HepG2 (cell line): ENCODE measurements around the gene RPGRIP1. TPM values are rescaled to one million over a fixed set of nuclear protein-coding genes. Genes with fewer than 3 reads are reported as not detected.

Experiments
- AFF4 ChIP-seq: sonication (generic); formaldehyde crosslinking; IDR thresholded peaks from 2 replicates; pipeline ENCODE4 v1.4.0; 2020; ENCODE audit warnings: missing genetic modification reagents
- ARHGAP35 ChIP-seq: sonication (generic); formaldehyde crosslinking; IDR thresholded peaks from 2 replicates; pipeline ENCODE4 v1.9.0; 2022; ENCODE audit warnings: mild to moderate bottlenecking, inconsistent platforms, moderate library complexity, missing genetic modification reagents, borderline replicate concordance
- CREB1 ChIP-seq, 2 experiments: fragments of 450-650 bp in 1 of 2; IDR thresholded peaks; 2 replicates each; pipeline ENCODE4 v1.6.1; 2016 to 2017; ENCODE audit warnings: control low read depth in 1 of 2, mild to moderate bottlenecking in 1 of 2, missing compliant biosample characterization in 1 of 2, missing genetic modification characterization in 1 of 2
- GATAD1 ChIP-seq: IDR thresholded peaks from 2 replicates; pipeline ENCODE4 v1.6.1; 2016; ENCODE audit warnings: missing genetic modification reagents, missing compliant biosample characterization
- RAD21 ChIP-seq: fragments of 450-650 bp; formaldehyde crosslinking; IDR thresholded peaks from 2 replicates; pipeline ENCODE4 v1.5.0; 2020; ENCODE audit warnings: mild to moderate bottlenecking
- RBAK ChIP-seq: sonication (generic); formaldehyde crosslinking; IDR thresholded peaks from 2 replicates; pipeline ENCODE4 v1.5.1; 2020; ENCODE audit warnings: mild to moderate bottlenecking, missing genetic modification reagents
- ZMYM2 ChIP-seq: sonication (generic); formaldehyde crosslinking; IDR thresholded peaks from 2 replicates; pipeline ENCODE4 v1.8.0; 2022; ENCODE audit warnings: mild to moderate bottlenecking, missing genetic modification reagents
- ZMYM4 ChIP-seq: sonication (generic); formaldehyde crosslinking; IDR thresholded peaks from 2 replicates; pipeline ENCODE4 v1.8.1; 2023; ENCODE audit warnings: mild to moderate bottlenecking, missing genetic modification reagents
- ZNF556 ChIP-seq: sonication (generic); formaldehyde crosslinking; IDR thresholded peaks from 2 replicates; pipeline ENCODE4 v1.4.0; 2020; ENCODE audit warnings: mild to moderate bottlenecking, missing genetic modification reagents, borderline replicate concordance
- ZNF784 ChIP-seq: sonication (generic); formaldehyde crosslinking; IDR thresholded peaks from 2 replicates; pipeline ENCODE4 v1.5.1; 2020; ENCODE audit warnings: missing genetic modification reagents, mild to moderate bottlenecking, borderline replicate concordance
- ZNF839 ChIP-seq: sonication (generic); formaldehyde crosslinking; IDR thresholded peaks from 2 replicates; pipeline ENCODE4 v1.4.0; 2020; ENCODE audit warnings: missing genetic modification reagents, mild to moderate bottlenecking, borderline replicate concordance
- polyA plus RNA-seq, 8 experiments: library from polyadenylated mRNA; depleted of rRNA in 3 of 8; stranded (reverse) in 7 of 8; unstranded in 1 of 8; fragments of >200 nt; fragmentation: Illumina TruSeq in 4 of 8; extraction: Trizol in 4 of 8; gene quantifications; 2 replicates each; pipeline versions ENCODE4 v1.2.1 to v1.2.3, GENCODE V29; 2011 to 2016; ENCODE audit warnings: low read depth in 4 of 8, missing spikeins in 1 of 8, mixed read lengths in 1 of 8; ENCODE audit not compliant: insufficient read depth in 1 of 8
- total RNA-seq, 5 experiments: library from RNA; depleted of rRNA; stranded (reverse); fragments of >200 nt; fragmentation: Illumina TruSeq; extraction: Trizol; gene quantifications; 2 replicates each; pipeline ENCODE4 v1.2.3, GENCODE V29; 2016; ENCODE audit warnings: low read depth in 1 of 5
- TF ChIP-seq, protein P1 (sequence below): sonication (generic); formaldehyde crosslinking; IDR thresholded peaks from 2 replicates; pipeline ENCODE4 v1.5.1; 2020; ENCODE audit warnings: mild to moderate bottlenecking, missing genetic modification reagents

Gene RPGRIP1
- total and polyA plus RNA-seq, 2 of the 13 experiments (the other 11 are each of a cell fraction or from before 2014, with no cell fraction given), result 0.13 to 1.1 TPM

DNA sequence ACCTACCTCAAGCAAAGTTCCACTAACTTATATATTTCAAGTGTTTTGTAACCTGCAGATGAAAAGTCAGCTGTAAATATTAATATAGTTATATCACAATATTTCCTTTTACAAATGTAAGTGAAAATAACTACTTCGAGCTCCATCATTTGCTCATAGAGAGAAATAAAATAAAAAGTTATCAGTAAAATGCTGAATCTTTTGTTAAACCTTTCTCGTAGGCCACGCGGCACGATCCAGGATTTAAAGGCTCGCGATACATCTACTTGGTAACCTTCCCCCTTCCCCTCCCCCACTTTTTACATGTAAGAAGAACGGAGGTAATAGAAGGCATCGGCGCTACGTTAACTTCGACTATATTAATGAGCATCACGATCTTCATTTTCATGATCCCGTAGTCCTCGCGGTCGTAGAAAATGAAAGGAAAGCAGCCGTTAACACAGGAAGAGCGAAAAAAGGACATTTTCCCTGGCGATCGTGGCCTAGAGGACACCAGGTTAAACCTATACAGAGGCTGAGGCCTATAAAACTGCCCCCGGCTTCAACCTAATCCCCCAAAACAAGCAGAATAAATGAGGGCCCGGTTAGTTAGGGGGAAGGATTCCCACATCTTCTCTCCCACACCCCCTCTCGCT lies 11.1 kb upstream of the RPGRIP1 start (continued):
- TF ChIP-seq AFF4 (CRISPR knock-in tag) (no peak), ZMYM4 (CRISPR knock-in tag) (no peak), ARHGAP35 (CRISPR knock-in tag) (peak; percentile 56; the same call in 1 of the 2 replicates), RBAK (no peak), CREB1 (IDR thresholded peaks at IDR 0.05) (no peak), CREB1 (CRISPR knock-in tag; IDR thresholded peaks at IDR 0.05) (no peak), ZNF556 (0 out of 2 replicates have a peak, but pooled peaks have one; percentile 45), RAD21 (peak; percentile 64; the same call in 1 of the 2 replicates), ZNF784 (CRISPR knock-in tag) (0 out of 2 replicates have a peak, but pooled peaks have one; percentile 52), ZNF839 (no peak), GATAD1 (no peak), ZMYM2 (CRISPR knock-in tag) (0 out of 2 replicates have a peak, but pooled peaks have one; percentile 24)
- TF ChIP-seq, protein P1, sequence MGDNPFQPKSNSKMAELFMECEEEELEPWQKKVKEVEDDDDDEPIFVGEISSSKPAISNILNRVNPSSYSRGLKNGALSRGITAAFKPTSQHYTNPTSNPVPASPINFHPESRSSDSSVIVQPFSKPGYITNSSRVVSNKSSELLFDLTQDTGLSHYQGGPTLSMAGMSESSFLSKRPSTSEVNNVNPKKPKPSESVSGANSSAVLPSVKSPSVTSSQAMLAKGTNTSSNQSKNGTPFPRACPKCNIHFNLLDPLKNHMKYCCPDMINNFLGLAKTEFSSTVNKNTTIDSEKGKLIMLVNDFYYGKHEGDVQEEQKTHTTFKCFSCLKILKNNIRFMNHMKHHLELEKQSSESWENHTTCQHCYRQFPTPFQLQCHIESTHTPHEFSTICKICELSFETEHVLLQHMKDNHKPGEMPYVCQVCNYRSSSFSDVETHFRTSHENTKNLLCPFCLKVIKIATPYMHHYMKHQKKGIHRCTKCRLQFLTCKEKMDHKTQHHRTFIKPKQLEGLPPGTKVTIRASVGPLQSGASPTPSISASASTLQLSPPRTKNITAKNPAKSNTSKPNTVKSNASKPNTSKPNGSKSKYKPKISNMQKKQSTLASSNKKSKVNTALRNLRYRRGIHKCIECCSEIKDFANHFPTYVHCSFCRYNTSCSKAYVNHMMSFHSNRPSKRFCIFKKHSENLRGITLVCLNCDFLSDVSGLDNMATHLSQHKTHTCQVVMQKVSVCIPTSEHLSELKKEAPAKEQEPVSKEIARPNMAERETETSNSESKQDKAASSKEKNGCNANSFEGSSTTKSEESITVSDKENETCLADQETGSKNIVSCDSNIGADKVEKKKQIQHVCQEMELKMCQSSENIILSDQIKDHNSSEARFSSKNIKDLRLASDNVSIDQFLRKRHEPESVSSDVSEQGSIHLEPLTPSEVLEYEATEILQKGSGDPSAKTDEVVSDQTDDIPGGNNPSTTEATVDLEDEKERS, result no peak
